Kidney (tissue), 14 donors: Measurements from ENCODE around the gene PLXNC1. TPM values are rescaled to one million over a fixed set of nuclear protein-coding genes. Genes with fewer than 3 reads are reported as not detected.

Experiments used
- DNase-seq, 5 donors: peaks; one replicate each; pipeline ENCODE4 v3.0.0-alpha.2; 2013 to 2020
- FAIRE-seq: peaks from 2 replicates; lab custom pipeline; 2012; peaks lifted over from hg19 to GRCh38; lab: Jason Lieb, UNC
- H3K27ac ChIP-seq, 2 donors: one replicate each; pipeline ENCODE4 v1.7.0; 2013; ENCODE audit warnings: low read depth in 2 of 2, low read length in 2 of 2, inconsistent platforms in 1 of 2
- H3K27me3 ChIP-seq: one replicate; pipeline ENCODE4 v1.7.1; 2013; ENCODE audit warnings: low read length, inconsistent platforms; ENCODE audit not compliant: control insufficient read depth, insufficient read depth
- H3K36me3 ChIP-seq, 3 donors: one replicate each; pipeline versions ENCODE4 v1.7.0 to v1.7.1; 2013; ENCODE audit warnings: low read length in 3 of 3, control low read depth in 1 of 3, inconsistent platforms in 1 of 3; ENCODE audit not compliant: insufficient read depth in 3 of 3, control insufficient read depth in 2 of 3
- H3K4me1 ChIP-seq, 3 donors: one replicate each; pipeline versions ENCODE4 v1.7.0 to v1.7.1; 2013; ENCODE audit warnings: low read length in 3 of 3, inconsistent platforms in 1 of 3, low read depth in 1 of 3; ENCODE audit not compliant: control insufficient read depth in 2 of 3, insufficient read depth in 2 of 3
- H3K4me3 ChIP-seq, 3 donors: one replicate each; pipeline versions ENCODE4 v1.7.0 to v1.8.1; 2013; ENCODE audit warnings: low read length in 3 of 3, control low read depth in 1 of 3, inconsistent platforms in 1 of 3
- H3K9ac ChIP-seq, 3 donors: one replicate each; pipeline versions ENCODE4 v1.7.0 to v1.7.1; 2013; ENCODE audit warnings: low read length in 3 of 3, control low read depth in 1 of 3, inconsistent platforms in 1 of 3
- H3K9me3 ChIP-seq, 3 donors: one replicate each; pipeline versions ENCODE4 v1.7.0 to v1.7.1; 2013; ENCODE audit warnings: low read length in 3 of 3, control low read depth in 1 of 3, inconsistent platforms in 1 of 3; ENCODE audit not compliant: control insufficient read depth in 2 of 3, insufficient read depth in 1 of 3
- CTCF ChIP-seq: IDR thresholded peaks from 3 replicates; pipeline ENCODE4 v1.5.1; 2012; ENCODE audit warnings: mild to moderate bottlenecking, moderate library complexity, borderline replicate concordance; ENCODE audit not compliant: insufficient read depth; ENCODE audit errors: extremely low read depth
- intact Hi-C: fragments of 100-400 bp; cut with DNase I; formaldehyde crosslinking; loops from one replicate; pipeline ENCODE4 v1.11.1; 2022
- polyA plus RNA-seq: library from polyadenylated mRNA; stranded (reverse); fragments of 350-450 nt; fragmentation: Illumina TruSeq; extraction: RNeasy Lipid Tissue Mini Kit (QIAGEN cat#74804); gene quantifications from one replicate; pipeline ENCODE4 v1.2.3, GENCODE V29; 2014; ENCODE audit warnings: low read depth, low replicate concordance; ENCODE audit not compliant: insufficient read depth
- total RNA-seq: library from RNA; stranded (reverse); fragmentation: NEBNext Ultra II Directional; extraction: Animal tissue kit (Norgen Biotek cat#: 25700); gene quantifications from one replicate; pipeline ENCODE4 v1.2.1, GENCODE V29; 2021
- donor health status: control.
- donor health status: control.
- donor health status: control.
- donor health status: control.
- donor health status: control.
- donor health status: DM: yes; HTN: yes; CAD: no.
- donor health status: Normal renal cell carcinoma (clear cell type).

Gene PLXNC1
- total and polyA plus RNA-seq, 2 donors from 2014 or later, result 1.8 to 11.6 TPM

- TF ChIP-seq CTCF, result no peak
- FAIRE-seq, result no peak
- Histone ChIP-seq H3K4me1 (no peaks in the 10 kb centered on the region), H3K27me3 (no peaks in the 10 kb centered on the region), H3K27ac (no peak overlapping the region), H3K4me3 (no peak overlapping the region), H3K9me3 (no peaks in the 10 kb centered on the region), H3K9ac (no peak overlapping the region), H3K36me3 (no peaks in the 10 kb centered on the region)
- intact Hi-C loops, result no loop called here
- DNase-seq, result no peak
These were observed 26.5 kb upstream of the PLXNC1 start for GRCh38 chr12:94121886-94122285.

GRCh38 chr12:94122591-94122990 is 25.8 kb upstream of the PLXNC1 start:
- FAIRE-seq, result no peak
- intact Hi-C loops, result no loop called here
- no peaks in the 10 kb centered on the region for H3K27me3 ChIP-seq

GRCh38 chr12:94123127-94123526 is 25.2 kb upstream of the PLXNC1 start:
- no peaks in the 10 kb centered on the region for H3K27me3 ChIP-seq
- no peak overlapping the region for H3K4me3 ChIP-seq
- H3K9me3 ChIP-seq, result no peaks in the 10 kb centered on the region
- H3K27ac ChIP-seq, result no peak overlapping the region
- no peaks in the 10 kb centered on the region for H3K36me3 ChIP-seq
- FAIRE-seq (no peak), DNase-seq (no peak)
- H3K4me1 ChIP-seq, result no peaks in the 10 kb centered on the region
- TF ChIP-seq CTCF, result no peak
- intact Hi-C loops, result no loop called here
- no peak overlapping the region for H3K9ac ChIP-seq

More at GRCh38 chr12:94122591-94122990, 25.8 kb upstream of the PLXNC1 start:
- H3K9me3 ChIP-seq, result no peaks in the 10 kb centered on the region
- no peak overlapping the region for H3K9ac ChIP-seq
- H3K36me3 ChIP-seq, result no peaks in the 10 kb centered on the region
- no peak overlapping the region for H3K27ac ChIP-seq
- no peak overlapping the region for H3K4me3 ChIP-seq
- no peak for DNase-seq
- H3K4me1 ChIP-seq, result no peaks in the 10 kb centered on the region
- TF ChIP-seq CTCF, result no peak

- Histone ChIP-seq H3K27ac (no peak overlapping the region), H3K4me1 (no peaks in the 10 kb centered on the region), H3K36me3 (no peaks in the 10 kb centered on the region), H3K4me3 (no peak overlapping the region), H3K27me3 (no peaks in the 10 kb centered on the region), H3K9ac (no peak overlapping the region), H3K9me3 (no peaks in the 10 kb centered on the region)
- DNase-seq (no peak), FAIRE-seq (no peak)
- no peak for TF ChIP-seq CTCF
- intact Hi-C loops, result no loop called here
These were observed 22.3 kb upstream of the PLXNC1 start for GRCh38 chr12:94126067-94126466.
